ENCODE measurements around the gene SCN1A. TPM values are rescaled to one million over a fixed set of nuclear protein-coding genes. Genes with fewer than 3 reads are reported as not detected.

The SCN1A gene
- total and polyA plus RNA-seq, 2 of the 13 experiments (the other 11 are each of a cell fraction or from before 2014, with no cell fraction given) = 19.9 to 39.4 TPM

DNA sequence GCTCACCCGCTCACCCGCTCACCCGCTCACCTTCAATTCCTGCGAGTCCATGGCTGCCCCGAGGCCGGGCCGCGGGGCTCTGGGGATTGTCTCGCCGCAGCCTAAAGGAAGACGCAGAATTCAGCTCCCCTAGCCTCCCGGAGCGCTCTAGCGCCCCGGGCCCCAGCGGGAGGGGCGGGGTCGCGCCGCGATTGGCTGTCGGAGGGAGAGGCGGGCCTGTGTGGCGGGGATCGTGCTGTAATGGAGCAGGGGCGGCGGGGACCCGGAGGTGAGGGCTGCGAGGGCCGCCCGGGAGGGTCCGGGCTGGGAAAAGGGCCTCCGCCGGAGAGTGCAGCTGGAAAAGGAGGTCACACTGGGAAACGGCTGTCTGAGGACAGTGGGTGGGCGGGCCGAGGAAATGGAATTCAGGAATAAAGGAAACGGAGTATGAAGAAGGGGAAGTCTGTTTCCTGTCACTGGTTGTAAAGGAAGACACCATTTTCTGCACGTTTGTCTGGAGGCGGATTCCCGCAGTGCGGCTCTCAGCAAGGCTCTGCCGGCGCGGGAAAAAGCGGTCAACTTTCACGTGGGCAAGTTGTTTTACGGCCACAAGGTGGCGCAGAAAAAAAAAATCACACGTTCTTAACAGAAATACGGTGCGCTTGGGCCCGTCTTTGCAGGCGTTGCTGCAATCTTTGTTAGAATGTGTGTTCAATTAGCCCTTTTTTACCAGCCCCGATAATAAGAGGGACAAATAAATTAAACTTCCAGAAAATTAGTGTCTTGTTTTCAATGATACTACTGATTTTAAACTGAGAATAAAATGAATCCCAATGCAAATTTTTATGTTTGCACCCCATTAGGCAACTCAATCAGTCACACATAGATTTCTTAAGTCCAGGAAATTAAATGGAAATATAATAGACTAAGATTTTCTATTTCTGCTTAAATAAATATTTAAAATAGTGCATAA is 173.9 kb downstream of the SCN1A start, which contains the start of gene TTC21B (continued):
- TF ChIP-seq, protein P1, sequence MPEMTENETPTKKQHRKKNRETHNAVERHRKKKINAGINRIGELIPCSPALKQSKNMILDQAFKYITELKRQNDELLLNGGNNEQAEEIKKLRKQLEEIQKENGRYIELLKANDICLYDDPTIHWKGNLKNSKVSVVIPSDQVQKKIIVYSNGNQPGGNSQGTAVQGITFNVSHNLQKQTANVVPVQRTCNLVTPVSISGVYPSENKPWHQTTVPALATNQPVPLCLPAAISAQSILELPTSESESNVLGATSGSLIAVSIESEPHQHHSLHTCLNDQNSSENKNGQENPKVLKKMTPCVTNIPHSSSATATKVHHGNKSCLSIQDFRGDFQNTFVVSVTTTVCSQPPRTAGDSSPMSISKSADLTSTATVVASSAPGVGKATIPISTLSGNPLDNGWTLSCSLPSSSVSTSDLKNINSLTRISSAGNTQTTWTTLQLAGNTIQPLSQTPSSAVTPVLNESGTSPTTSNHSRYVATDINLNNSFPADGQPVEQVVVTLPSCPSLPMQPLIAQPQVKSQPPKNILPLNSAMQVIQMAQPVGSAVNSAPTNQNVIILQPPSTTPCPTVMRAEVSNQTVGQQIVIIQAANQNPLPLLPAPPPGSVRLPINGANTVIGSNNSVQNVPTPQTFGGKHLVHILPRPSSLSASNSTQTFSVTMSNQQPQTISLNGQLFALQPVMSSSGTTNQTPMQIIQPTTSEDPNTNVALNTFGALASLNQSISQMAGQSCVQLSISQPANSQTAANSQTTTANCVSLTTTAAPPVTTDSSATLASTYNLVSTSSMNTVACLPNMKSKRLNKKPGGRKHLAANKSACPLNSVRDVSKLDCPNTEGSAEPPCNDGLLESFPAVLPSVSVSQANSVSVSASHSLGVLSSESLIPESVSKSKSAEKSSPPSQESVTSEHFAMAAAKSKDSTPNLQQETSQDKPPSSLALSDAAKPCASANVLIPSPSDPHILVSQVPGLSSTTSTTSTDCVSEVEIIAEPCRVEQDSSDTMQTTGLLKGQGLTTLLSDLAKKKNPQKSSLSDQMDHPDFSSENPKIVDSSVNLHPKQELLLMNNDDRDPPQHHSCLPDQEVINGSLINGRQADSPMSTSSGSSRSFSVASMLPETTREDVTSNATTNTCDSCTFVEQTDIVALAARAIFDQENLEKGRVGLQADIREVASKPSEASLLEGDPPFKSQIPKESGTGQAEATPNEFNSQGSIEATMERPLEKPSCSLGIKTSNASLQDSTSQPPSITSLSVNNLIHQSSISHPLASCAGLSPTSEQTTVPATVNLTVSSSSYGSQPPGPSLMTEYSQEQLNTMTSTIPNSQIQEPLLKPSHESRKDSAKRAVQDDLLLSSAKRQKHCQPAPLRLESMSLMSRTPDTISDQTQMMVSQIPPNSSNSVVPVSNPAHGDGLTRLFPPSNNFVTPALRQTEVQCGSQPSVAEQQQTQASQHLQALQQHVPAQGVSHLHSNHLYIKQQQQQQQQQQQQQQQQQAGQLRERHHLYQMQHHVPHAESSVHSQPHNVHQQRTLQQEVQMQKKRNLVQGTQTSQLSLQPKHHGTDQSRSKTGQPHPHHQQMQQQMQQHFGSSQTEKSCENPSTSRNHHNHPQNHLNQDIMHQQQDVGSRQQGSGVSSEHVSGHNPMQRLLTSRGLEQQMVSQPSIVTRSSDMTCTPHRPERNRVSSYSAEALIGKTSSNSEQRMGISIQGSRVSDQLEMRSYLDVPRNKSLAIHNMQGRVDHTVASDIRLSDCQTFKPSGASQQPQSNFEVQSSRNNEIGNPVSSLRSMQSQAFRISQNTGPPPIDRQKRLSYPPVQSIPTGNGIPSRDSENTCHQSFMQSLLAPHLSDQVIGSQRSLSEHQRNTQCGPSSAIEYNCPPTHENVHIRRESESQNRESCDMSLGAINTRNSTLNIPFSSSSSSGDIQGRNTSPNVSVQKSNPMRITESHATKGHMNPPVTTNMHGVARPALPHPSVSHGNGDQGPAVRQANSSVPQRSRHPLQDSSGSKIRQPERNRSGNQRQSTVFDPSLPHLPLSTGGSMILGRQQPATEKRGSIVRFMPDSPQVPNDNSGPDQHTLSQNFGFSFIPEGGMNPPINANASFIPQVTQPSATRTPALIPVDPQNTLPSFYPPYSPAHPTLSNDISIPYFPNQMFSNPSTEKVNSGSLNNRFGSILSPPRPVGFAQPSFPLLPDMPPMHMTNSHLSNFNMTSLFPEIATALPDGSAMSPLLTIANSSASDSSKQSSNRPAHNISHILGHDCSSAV (CRISPR knock-in tag; IDR thresholded peaks at IDR 0.05; ENCODE audit: borderline replicate concordance) = no peak
- TF ChIP-seq GABPA (IDR thresholded peaks at IDR 0.05; ENCODE audit: low read depth, low read length) (no peak), GABPA (CRISPR knock-in tag; IDR thresholded peaks at IDR 0.05; ENCODE audit: low read depth) (peak; percentile 40), ZNF572 (CRISPR knock-in tag; IDR thresholded peaks at IDR 0.05) (no peak), SOX13 (IDR thresholded peaks at IDR 0.05) (no peak; the same call in 1 of the 2 replicates), SOX13 (CRISPR knock-in tag; conservative IDR thresholded peaks at IDR 0.05 in 1 of 2, IDR thresholded peaks at IDR 0.05 in 1 of 2) (peak in 1 of 2 experiments; percentile 46; a peak in 2 of 4 replicates), GATAD2A (CRISPR knock-in tag; IDR thresholded peaks at IDR 0.05) (peak; percentile 69), ZNF816 (CRISPR knock-in tag; IDR thresholded peaks at IDR 0.05; ENCODE audit: borderline replicate concordance) (peak; percentile 90), SIN3A (IDR thresholded peaks at IDR 0.05; ENCODE audit: borderline replicate concordance, low read depth, low read length) (peak; percentile 77; the same call in 1 of the 2 replicates), ZNF569 (CRISPR knock-in tag; IDR thresholded peaks at IDR 0.05; ENCODE audit: borderline replicate concordance) (no peak), HMGA1 (CRISPR knock-in tag; conservative IDR thresholded peaks at IDR 0.05) (no peak), MAFG (CRISPR knock-in tag; IDR thresholded peaks at IDR 0.05) (no peak)
- TF ChIP-seq, protein P2, sequence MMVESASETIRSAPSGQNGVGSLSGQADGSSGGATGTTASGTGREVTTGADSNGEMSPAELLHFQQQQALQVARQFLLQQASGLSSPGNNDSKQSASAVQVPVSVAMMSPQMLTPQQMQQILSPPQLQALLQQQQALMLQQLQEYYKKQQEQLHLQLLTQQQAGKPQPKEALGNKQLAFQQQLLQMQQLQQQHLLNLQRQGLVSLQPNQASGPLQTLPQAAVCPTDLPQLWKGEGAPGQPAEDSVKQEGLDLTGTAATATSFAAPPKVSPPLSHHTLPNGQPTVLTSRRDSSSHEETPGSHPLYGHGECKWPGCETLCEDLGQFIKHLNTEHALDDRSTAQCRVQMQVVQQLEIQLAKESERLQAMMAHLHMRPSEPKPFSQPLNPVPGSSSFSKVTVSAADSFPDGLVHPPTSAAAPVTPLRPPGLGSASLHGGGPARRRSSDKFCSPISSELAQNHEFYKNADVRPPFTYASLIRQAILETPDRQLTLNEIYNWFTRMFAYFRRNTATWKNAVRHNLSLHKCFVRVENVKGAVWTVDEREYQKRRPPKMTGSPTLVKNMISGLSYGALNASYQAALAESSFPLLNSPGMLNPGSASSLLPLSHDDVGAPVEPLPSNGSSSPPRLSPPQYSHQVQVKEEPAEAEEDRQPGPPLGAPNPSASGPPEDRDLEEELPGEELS (CRISPR knock-in tag; IDR thresholded peaks at IDR 0.05) = peak; percentile 72
